ENCODE results near the gene NCOR2.

NCOR2 gene

DNA sequence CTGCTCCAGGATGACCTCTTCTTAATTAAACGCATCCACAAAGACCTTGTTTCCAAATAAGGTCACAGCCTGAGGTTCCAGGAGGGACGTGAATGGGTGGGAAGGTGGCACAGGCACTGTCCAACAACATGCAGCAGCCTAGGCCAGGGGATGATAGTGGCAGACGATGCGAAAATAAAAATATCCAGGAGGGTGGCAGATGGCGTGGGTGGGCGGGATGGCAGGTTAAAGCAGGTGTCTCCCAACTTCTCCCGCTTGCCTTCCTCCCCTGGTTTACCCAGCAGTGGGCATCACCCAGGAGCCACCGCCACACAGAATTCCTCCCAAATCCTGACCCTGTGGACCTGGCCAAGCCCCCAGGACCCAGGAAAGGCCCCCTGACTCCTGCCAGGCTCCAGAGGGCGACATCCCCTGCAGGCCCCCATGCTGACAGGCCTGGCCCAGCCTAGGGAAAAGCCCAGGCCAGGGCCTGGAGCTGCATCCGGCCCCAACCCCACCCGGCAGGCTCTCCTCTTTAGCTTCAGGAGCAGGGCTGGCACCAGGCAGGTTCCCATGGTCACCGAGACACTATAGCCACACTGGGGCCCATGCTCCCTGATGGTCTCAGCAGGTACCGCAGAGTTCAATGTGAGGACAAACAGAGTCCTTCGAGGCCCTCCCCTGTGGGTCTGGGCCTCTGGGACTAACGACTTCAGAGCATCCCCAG lies 9.7 kb downstream of the NCOR2 start:
- no peak overlapping the region for H3K4me3 ChIP-seq (ENCODE audit: low read depth, low read length)
- TF ChIP-seq POLR2A (IDR thresholded peaks at IDR 0.05; ENCODE audit: extremely low read depth, insufficient read length) (no peak), MYC (IDR thresholded peaks at IDR 0.05; ENCODE audit: low read depth, low read length) (no peak)
- TF ChIP-seq, protein P1, sequence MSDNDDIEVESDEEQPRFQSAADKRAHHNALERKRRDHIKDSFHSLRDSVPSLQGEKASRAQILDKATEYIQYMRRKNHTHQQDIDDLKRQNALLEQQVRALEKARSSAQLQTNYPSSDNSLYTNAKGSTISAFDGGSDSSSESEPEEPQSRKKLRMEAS (IDR thresholded peaks at IDR 0.05; ENCODE audit: low read depth, low read length) = no peak
- TF ChIP-seq, protein P2, sequence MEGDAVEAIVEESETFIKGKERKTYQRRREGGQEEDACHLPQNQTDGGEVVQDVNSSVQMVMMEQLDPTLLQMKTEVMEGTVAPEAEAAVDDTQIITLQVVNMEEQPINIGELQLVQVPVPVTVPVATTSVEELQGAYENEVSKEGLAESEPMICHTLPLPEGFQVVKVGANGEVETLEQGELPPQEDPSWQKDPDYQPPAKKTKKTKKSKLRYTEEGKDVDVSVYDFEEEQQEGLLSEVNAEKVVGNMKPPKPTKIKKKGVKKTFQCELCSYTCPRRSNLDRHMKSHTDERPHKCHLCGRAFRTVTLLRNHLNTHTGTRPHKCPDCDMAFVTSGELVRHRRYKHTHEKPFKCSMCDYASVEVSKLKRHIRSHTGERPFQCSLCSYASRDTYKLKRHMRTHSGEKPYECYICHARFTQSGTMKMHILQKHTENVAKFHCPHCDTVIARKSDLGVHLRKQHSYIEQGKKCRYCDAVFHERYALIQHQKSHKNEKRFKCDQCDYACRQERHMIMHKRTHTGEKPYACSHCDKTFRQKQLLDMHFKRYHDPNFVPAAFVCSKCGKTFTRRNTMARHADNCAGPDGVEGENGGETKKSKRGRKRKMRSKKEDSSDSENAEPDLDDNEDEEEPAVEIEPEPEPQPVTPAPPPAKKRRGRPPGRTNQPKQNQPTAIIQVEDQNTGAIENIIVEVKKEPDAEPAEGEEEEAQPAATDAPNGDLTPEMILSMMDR (IDR thresholded peaks at IDR 0.05; ENCODE audit: low read depth, low read length) = no peak
- DNase-seq (ENCODE audit: low read depth) = no peak

DNA sequence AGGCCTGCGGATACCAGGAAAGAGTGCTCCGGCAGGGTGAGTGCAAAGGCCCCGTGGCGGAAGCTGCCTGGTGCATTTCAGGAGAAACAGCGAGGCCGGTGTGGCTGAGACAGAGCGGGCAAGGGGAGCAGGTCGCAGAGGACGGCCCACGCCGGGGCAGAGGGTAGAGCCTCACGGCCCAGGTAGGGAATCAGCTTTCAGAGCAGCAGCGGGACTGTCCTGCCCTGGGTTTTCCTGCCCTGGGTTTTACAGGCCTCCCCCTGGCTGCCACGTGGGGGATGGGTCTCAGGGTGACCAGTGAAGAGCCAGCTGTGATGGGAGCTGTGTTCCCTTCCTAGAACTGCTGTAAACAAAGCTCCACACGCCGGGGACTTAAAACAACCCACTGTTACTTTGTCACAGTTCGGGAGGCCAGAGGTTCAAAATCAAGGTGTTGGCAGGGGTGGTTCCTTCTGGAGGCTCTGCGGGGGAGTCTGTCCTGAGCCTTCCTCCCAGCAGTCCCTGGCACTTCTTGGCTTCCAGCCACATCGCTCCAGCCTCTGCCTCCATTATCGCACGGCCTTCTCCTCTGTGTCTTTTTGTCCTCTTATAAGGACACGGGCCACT lies 10.4 kb downstream of the NCOR2 start:
- H3K4me3 ChIP-seq (ENCODE audit: low read depth, low read length) = no peak overlapping the region
- no peak for TF ChIP-seq MYC (IDR thresholded peaks at IDR 0.05; ENCODE audit: low read depth, low read length)
- TF ChIP-seq POLR2A (IDR thresholded peaks at IDR 0.05; ENCODE audit: extremely low read depth, insufficient read length) = no peak
- TF ChIP-seq, protein P1 (IDR thresholded peaks at IDR 0.05; ENCODE audit: low read depth, low read length) = no peak
- no peak for DNase-seq (ENCODE audit: low read depth)

DNA sequence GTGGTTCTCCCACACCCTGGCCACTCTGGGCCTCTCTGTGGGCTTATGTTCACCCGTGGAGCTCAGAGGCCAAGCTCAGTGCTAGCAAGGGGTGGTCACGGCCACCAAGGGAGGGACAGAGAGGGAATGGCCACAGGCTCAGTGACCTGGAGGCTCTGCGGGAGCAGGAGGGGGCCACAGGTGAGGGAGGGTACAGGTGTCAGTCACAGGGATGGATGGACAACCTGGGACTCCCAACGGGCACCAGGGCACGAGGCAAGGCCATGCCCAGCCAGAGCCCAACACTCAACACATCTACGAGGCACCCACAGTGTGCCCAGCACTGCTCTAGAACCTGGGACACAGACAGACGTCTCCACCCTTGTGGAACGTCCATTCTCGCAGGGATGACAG lies 11.3 kb downstream of the NCOR2 start:
- DNase-seq (ENCODE audit: low read depth) = no peak
- no peak overlapping the region for H3K4me3 ChIP-seq (ENCODE audit: low read depth, low read length)
- TF ChIP-seq, protein P2 (IDR thresholded peaks at IDR 0.05; ENCODE audit: low read depth, low read length) = no peak
- TF ChIP-seq, protein P1 (IDR thresholded peaks at IDR 0.05; ENCODE audit: low read depth, low read length) = no peak
- TF ChIP-seq MYC (IDR thresholded peaks at IDR 0.05; ENCODE audit: low read depth, low read length) (no peak), POLR2A (IDR thresholded peaks at IDR 0.05; ENCODE audit: extremely low read depth, insufficient read length) (no peak)

DNA sequence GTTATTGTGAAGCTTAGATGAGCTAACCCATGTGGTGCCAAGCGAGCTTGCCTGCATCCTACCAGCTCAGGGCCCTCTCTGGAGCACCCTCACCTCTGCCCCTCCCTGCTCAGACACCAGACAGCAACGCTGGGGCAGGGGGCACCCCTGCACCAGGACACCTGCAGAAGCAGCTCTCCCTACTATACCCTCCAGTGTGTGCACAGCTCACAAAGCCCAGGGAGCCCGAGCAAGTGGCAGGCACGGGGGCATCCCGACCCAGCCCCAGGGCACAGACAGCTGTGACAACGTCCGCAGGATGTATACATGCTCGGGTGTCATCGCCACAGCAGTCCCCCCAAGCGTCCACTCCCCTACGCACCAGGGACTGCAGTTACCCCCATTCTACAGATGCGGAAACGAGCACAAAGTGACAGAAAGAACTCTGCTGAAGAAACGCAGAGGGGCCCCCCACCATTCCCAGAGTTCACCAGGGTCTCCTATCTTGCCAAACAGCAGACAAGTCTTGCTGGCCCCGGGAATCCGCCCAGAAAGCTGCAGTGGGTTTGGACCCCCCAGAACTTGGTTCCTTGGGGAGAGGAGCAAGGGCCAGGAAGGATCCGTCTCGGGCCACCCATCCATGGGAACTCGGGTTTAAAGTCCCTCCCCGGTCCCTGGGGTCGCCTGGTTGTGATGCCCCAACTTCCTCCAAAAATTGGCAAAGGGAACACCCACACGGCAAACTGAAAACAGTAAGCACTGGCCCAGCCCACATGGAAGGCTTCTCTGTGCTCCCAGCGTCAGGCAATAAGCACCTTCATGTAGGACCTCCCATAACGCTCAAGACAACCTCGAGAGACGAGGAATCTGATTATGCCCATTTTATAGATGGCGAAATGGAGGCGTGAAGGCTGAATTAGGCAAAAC lies 12.0 kb downstream of the NCOR2 start:
- TF ChIP-seq, protein P2 (IDR thresholded peaks at IDR 0.05; ENCODE audit: low read depth, low read length) = no peak
- TF ChIP-seq, protein P1 (IDR thresholded peaks at IDR 0.05; ENCODE audit: low read depth, low read length) = no peak
- TF ChIP-seq POLR2A (IDR thresholded peaks at IDR 0.05; ENCODE audit: extremely low read depth, insufficient read length) (no peak), MYC (IDR thresholded peaks at IDR 0.05; ENCODE audit: low read depth, low read length) (no peak)
- no peak for DNase-seq (ENCODE audit: low read depth)
- no peak overlapping the region for H3K4me3 ChIP-seq (ENCODE audit: low read depth, low read length)

DNA sequence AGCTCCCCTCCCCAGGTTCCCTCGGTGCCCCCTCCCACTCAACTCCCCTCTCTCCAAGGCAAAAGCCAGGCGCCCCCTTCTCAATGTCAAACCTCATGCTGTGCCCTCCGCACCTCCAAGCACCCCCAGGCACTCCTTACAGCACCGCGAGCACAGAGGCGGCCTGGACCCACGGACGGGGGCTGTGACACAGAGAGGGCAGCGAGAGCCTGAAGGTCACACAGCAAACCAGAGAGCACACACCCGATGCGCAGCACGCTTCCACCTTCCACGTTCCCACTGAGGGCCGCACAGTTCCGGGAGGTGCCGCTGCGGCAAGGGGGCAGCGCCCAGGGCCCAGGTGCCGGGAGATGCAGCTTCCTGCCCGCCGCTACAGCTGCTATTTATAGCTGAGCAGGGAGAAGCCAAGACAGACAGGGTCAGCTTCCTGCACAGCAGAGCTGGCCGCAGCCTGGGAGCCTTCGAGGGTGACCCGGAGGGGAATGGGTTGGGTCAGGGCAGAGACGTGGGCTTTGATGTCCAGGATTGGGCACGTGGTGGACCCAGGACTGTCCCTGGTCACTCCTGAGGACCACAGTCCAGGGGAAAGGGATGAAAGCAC lies 12.9 kb downstream of the NCOR2 start:
- H3K4me3 ChIP-seq (ENCODE audit: low read depth, low read length) = no peak overlapping the region
- TF ChIP-seq POLR2A (IDR thresholded peaks at IDR 0.05; ENCODE audit: extremely low read depth, insufficient read length) (no peak), MYC (IDR thresholded peaks at IDR 0.05; ENCODE audit: low read depth, low read length) (no peak)
- TF ChIP-seq, protein P2 (IDR thresholded peaks at IDR 0.05; ENCODE audit: low read depth, low read length) = no peak
- TF ChIP-seq, protein P1 (IDR thresholded peaks at IDR 0.05; ENCODE audit: low read depth, low read length) = no peak
- DNase-seq (ENCODE audit: low read depth) = no peak

Data from NB4 (cell line).